ENCODE measurements around the gene ELK3.
A peak's percentile ranks its signal among the peaks of the same experiment; 100 is the strongest.

ELK3 gene

GRCh38 chr12:96194576-96194889 lies 358 bp downstream of the ELK3 start:
- H3K4me2 ChIP-seq (ENCODE audit: insufficient read depth, low read length) = peak overlapping the region; percentile 100
- ATAC-seq (ENCODE audit: insufficient read depth, low read depth) (no peak), DNase-seq (no peak)

GRCh38 chr12:96194971-96195844 lies 1.0 kb downstream of the ELK3 start:
- Histone ChIP-seq H3K4me3 (ENCODE audit: low read depth in 1 of 2, low read length in 2 of 2) (peak overlapping the region; percentile 91 to 99), H3K27ac (ENCODE audit: low read length) (peak overlapping the region; percentile 86), H3K27me3 (ENCODE audit: insufficient read depth, low read length, poor library complexity) (no peaks in the 10 kb centered on the region), H4K20me1 (ENCODE audit: insufficient read depth, low read length) (peaks cover 5% of the 10 kb centered on the region; the same call in 1 of the 2 replicates), H3K9me3 (ENCODE audit: insufficient read depth, low read length, severe bottlenecking) (no peaks in the 10 kb centered on the region), H3K36me3 (ENCODE audit: insufficient read depth, low read length) (no peaks in the 10 kb centered on the region), H3K4me2 (ENCODE audit: insufficient read depth, low read length) (peak overlapping the region; percentile 100), H2AFZ (ENCODE audit: low read depth, low read length) (peak overlapping the region; percentile 90), H3K4me1 (ENCODE audit: insufficient read depth, low read length) (peaks cover 41% of the 10 kb centered on the region), H3K79me2 (ENCODE audit: insufficient read depth, low read length) (peaks cover 36% of the 10 kb centered on the region), H3K9ac (ENCODE audit: low read depth, low read length) (peak overlapping the region; percentile 82)
- DNase-seq (peak; percentile 76), ATAC-seq (ENCODE audit: insufficient read depth, low read depth) (peak; percentile 80)
- TF ChIP-seq EZH2 (IDR thresholded peaks at IDR 0.05; ENCODE audit: borderline replicate concordance, low read depth, low read length, severe bottlenecking) (no peak), CTCF (IDR thresholded peaks at IDR 0.05; ENCODE audit: borderline replicate concordance, extremely low read depth, low read length, poor library complexity, severe bottlenecking) (no peak)

More at GRCh38 chr12:96194576-96194889, 358 bp downstream of the ELK3 start:
- H3K4me1 ChIP-seq (ENCODE audit: insufficient read depth, low read length) = peaks cover 41% of the 10 kb centered on the region
- H3K79me2 ChIP-seq (ENCODE audit: insufficient read depth, low read length) = peaks cover 30% of the 10 kb centered on the region
- H3K9ac ChIP-seq (ENCODE audit: low read depth, low read length) = peak overlapping the region; percentile 82
- H4K20me1 ChIP-seq (ENCODE audit: insufficient read depth, low read length) = peaks cover 4% of the 10 kb centered on the region; the same call in 1 of the 2 replicates
- peak overlapping the region; percentile 90 for H2AFZ ChIP-seq (ENCODE audit: low read depth, low read length)
- H3K4me3 ChIP-seq (ENCODE audit: low read depth in 1 of 2, low read length in 2 of 2) = peak overlapping the region; percentile 92 to 99; a peak in 3 of 4 replicates
- TF ChIP-seq EZH2 (IDR thresholded peaks at IDR 0.05; ENCODE audit: borderline replicate concordance, low read depth, low read length, severe bottlenecking) (no peak), CTCF (IDR thresholded peaks at IDR 0.05; ENCODE audit: borderline replicate concordance, extremely low read depth, low read length, poor library complexity, severe bottlenecking) (no peak)
- no peaks in the 10 kb centered on the region for H3K27me3 ChIP-seq (ENCODE audit: insufficient read depth, low read length, poor library complexity)
- peak overlapping the region; percentile 79 for H3K27ac ChIP-seq (ENCODE audit: low read length)
- no peaks in the 10 kb centered on the region for H3K9me3 ChIP-seq (ENCODE audit: insufficient read depth, low read length, severe bottlenecking)
- no peaks in the 10 kb centered on the region for H3K36me3 ChIP-seq (ENCODE audit: insufficient read depth, low read length)

GRCh38 chr12:96195845-96196451 lies 1.8 kb downstream of the ELK3 start:
- Histone ChIP-seq H3K79me2 (ENCODE audit: insufficient read depth, low read length) (peaks cover 38% of the 10 kb centered on the region), H3K36me3 (ENCODE audit: insufficient read depth, low read length) (no peaks in the 10 kb centered on the region), H3K4me2 (ENCODE audit: insufficient read depth, low read length) (peak overlapping the region; percentile 100), H3K27me3 (ENCODE audit: insufficient read depth, low read length, poor library complexity) (no peaks in the 10 kb centered on the region), H4K20me1 (ENCODE audit: insufficient read depth, low read length) (peaks cover 8% of the 10 kb centered on the region; the same call in 1 of the 2 replicates), H3K9me3 (ENCODE audit: insufficient read depth, low read length, severe bottlenecking) (no peaks in the 10 kb centered on the region), H3K4me1 (ENCODE audit: insufficient read depth, low read length) (peaks cover 41% of the 10 kb centered on the region), H3K27ac (ENCODE audit: low read length) (peak overlapping the region; percentile 71), H3K4me3 (ENCODE audit: low read depth in 1 of 2, low read length in 2 of 2) (peak overlapping the region in 1 of 2 experiments; percentile 99; a peak in 2 of 4 replicates), H2AFZ (ENCODE audit: low read depth, low read length) (peak overlapping the region; percentile 90), H3K9ac (ENCODE audit: low read depth, low read length) (peak overlapping the region; percentile 82)
- DNase-seq = no peak
- TF ChIP-seq EZH2 (IDR thresholded peaks at IDR 0.05; ENCODE audit: borderline replicate concordance, low read depth, low read length, severe bottlenecking) = no peak
- no peak for TF ChIP-seq CTCF (IDR thresholded peaks at IDR 0.05; ENCODE audit: borderline replicate concordance, extremely low read depth, low read length, poor library complexity, severe bottlenecking)
- ATAC-seq (ENCODE audit: insufficient read depth, low read depth) = peak; percentile 33
